K562 (cell line): ENCODE results near the gene RFPL3. TPM values are rescaled to one million over a fixed set of nuclear protein-coding genes. Genes with fewer than 3 reads are reported as not detected.

Source experiments
- ATAC-seq: fragments of 200-7000 bp; cut with Tn5 transposase; 3 replicates; pipeline ENCODE4 v1.9.1; 2020; ENCODE audit warnings: moderate library complexity
- BruUV-seq: library from RNA; stranded (reverse); fragments of 400-500 nt; replicated peaks from 2 replicates; lab custom pipeline; 2021; lab: Mats Ljungman, UMichigan
- CTCF ChIA-PET: fragments of 300-600 bp; formaldehyde crosslinking; extraction: SDS; loops from one replicate; lab custom pipeline; 2021; ENCODE audit warnings: low intra/inter-chr PET ratio; lab: Yijun Ruan, JAX
- POLR2A ChIA-PET: fragments of 300-600, 350-650 bp; sonication (Branson Sonifier 250); formaldehyde crosslinking; extraction: SDS; loops from one replicate; lab custom pipeline; 2021; ENCODE audit warnings: antibody characterized with exemption, inconsistent platforms; lab: Yijun Ruan, JAX
- DNase-seq, 4 experiments: peaks; one replicate each; pipeline versions ENCODE4 v3.0.0 to v3.0.0-alpha.2; 2011 to 2018; ENCODE audit warnings: low spot score in 3 of 4, mixed read lengths in 3 of 4; ENCODE audit errors: extremely low read depth in 1 of 4
- FAIRE-seq: peaks from 2 replicates; lab custom pipeline; 2011; peaks lifted over from hg19 to GRCh38; lab: Jason Lieb, UNC
- H2AFZ ChIP-seq: 2 replicates; pipeline ENCODE4 v1.6.0; 2011; ENCODE audit warnings: low read depth, low read length, control low read depth, inconsistent platforms
- H3K27ac ChIP-seq: fragments of 200-600 bp; 3 replicates; pipeline ENCODE4 v1.8.0; 2011; ENCODE audit warnings: low read depth, mild to moderate bottlenecking, control low read depth, inconsistent platforms, low read length, moderate library complexity, mixed read lengths; ENCODE audit errors: extremely low read depth
- H3K27me3 ChIP-seq, 2 experiments: fragments of 300-600 bp in 1 of 2; 2 replicates in 1 of 2; 3 replicates in 1 of 2; pipeline versions ENCODE4 v1.6.0 to v1.8.0; 2011; ENCODE audit warnings: inconsistent platforms in 2 of 2, low read length in 2 of 2, mild to moderate bottlenecking in 1 of 2, mixed read lengths in 1 of 2, moderate library complexity in 1 of 2; ENCODE audit not compliant: control insufficient read depth in 2 of 2, insufficient read depth in 2 of 2
- H3K36me3 ChIP-seq: fragments of 300-600 bp; 3 replicates; pipeline ENCODE4 v1.8.0; 2011; ENCODE audit warnings: mild to moderate bottlenecking, low read length, inconsistent platforms; ENCODE audit not compliant: control insufficient read depth, insufficient read depth
- H3K4me1 ChIP-seq, 2 experiments: fragments of 200-600 bp in 1 of 2; replicated peaks in 1 of 2; 2 replicates in 1 of 2; 3 replicates in 1 of 2; pipeline versions ENCODE4 v1.5.1 to v1.8.0; 2011; ENCODE audit warnings: inconsistent platforms in 2 of 2, low read length in 2 of 2, mild to moderate bottlenecking in 1 of 2, mixed read lengths in 1 of 2, moderate library complexity in 1 of 2; ENCODE audit not compliant: control insufficient read depth in 2 of 2, insufficient read depth in 2 of 2
- H3K4me2 ChIP-seq: 2 replicates; pipeline ENCODE4 v1.6.1; 2011; ENCODE audit warnings: low read length, control low read depth, inconsistent platforms, mixed read lengths; ENCODE audit not compliant: insufficient read depth
- H3K4me3 ChIP-seq: fragments of 200-600 bp; sonication (generic), shearing (Covaris generic); 2 replicates; pipeline ENCODE4 v1.5.1; 2016; ENCODE audit warnings: control low read depth, inconsistent platforms
- H3K79me2 ChIP-seq: fragments of 200-600 bp; 3 replicates; pipeline ENCODE4 v1.8.0; 2011; ENCODE audit warnings: low read length, inconsistent platforms; ENCODE audit not compliant: control insufficient read depth, insufficient read depth
- H3K9ac ChIP-seq, 2 experiments: 2 replicates each; pipeline versions ENCODE4 v1.6.0 to v1.6.1; 2011; ENCODE audit warnings: low read depth in 2 of 2, low read length in 2 of 2, control low read depth in 1 of 2, inconsistent platforms in 1 of 2, mild to moderate bottlenecking in 1 of 2, mixed read lengths in 1 of 2; ENCODE audit not compliant: insufficient read depth in 1 of 2
- H3K9me1 ChIP-seq: one replicate; pipeline ENCODE4 v1.6.0; 2011; ENCODE audit warnings: inconsistent platforms, mild to moderate bottlenecking, low read length, moderate library complexity; ENCODE audit not compliant: control insufficient read depth, insufficient read depth
- H3K9me3 ChIP-seq: replicated peaks from 2 replicates; pipeline ENCODE4 v1.5.1; 2011; ENCODE audit warnings: low read depth, low read length, inconsistent platforms; ENCODE audit not compliant: control insufficient read depth, insufficient read depth
- H4K20me1 ChIP-seq: replicated peaks from 2 replicates; pipeline ENCODE4 v1.6.1; 2011; ENCODE audit warnings: low read length, inconsistent platforms, mixed read lengths; ENCODE audit not compliant: control insufficient read depth, insufficient read depth
- CSDE1 ChIP-seq, 2 experiments: fragments of 450-650 bp; IDR thresholded peaks; 2 replicates each; pipeline ENCODE4 v1.6.1; 2016; ENCODE audit warnings: mild to moderate bottlenecking in 1 of 2
- ERF ChIP-seq: fragments of 450-650 bp; formaldehyde crosslinking; IDR thresholded peaks from 2 replicates; pipeline ENCODE4 v1.4.0; 2020; ENCODE audit warnings: mild to moderate bottlenecking, mixed read lengths
- ETV5 ChIP-seq: sonication (generic); formaldehyde crosslinking; IDR thresholded peaks from 2 replicates; pipeline ENCODE4 v1.4.0; 2020; ENCODE audit warnings: low read depth, mild to moderate bottlenecking, missing genetic modification reagents
- EWSR1 ChIP-seq: fragments of 450-650 bp; IDR thresholded peaks from 2 replicates; pipeline ENCODE4 v1.6.1; 2018; ENCODE audit warnings: borderline replicate concordance, mild to moderate bottlenecking, low read depth, moderate library complexity; ENCODE audit not compliant: partially characterized antibody
- GATAD2B ChIP-seq: fragments of 450-650 bp; IDR thresholded peaks from 2 replicates; pipeline ENCODE4 v1.6.1; 2017; ENCODE audit warnings: mild to moderate bottlenecking, borderline replicate concordance
- ILK ChIP-seq: fragments of 450-650 bp; IDR thresholded peaks from 2 replicates; pipeline ENCODE4 v1.6.1; 2016; ENCODE audit warnings: missing genetic modification characterization, low read depth, mild to moderate bottlenecking, missing compliant biosample characterization, moderate library complexity, borderline replicate concordance
- KHSRP ChIP-seq: fragments of 450-650 bp; IDR thresholded peaks from 2 replicates; pipeline ENCODE4 v1.6.1; 2017
- NFE2L1 ChIP-seq: fragments of 450-650 bp; IDR thresholded peaks from 2 replicates; pipeline ENCODE4 v1.6.1; 2016; ENCODE audit warnings: missing genetic modification characterization, low read depth, mild to moderate bottlenecking, missing compliant biosample characterization, moderate library complexity, borderline replicate concordance
- NKRF ChIP-seq: fragments of 450-650 bp; IDR thresholded peaks from 2 replicates; pipeline ENCODE4 v1.6.1; 2016; ENCODE audit warnings: borderline replicate concordance
- RCOR1 ChIP-seq, 2 experiments: IDR thresholded peaks; 2 replicates each; pipeline ENCODE4 v1.6.1; 2012; ENCODE audit warnings: low read depth in 2 of 2, low read length in 2 of 2, borderline replicate concordance in 1 of 2, improper control_type of control experiment in 1 of 2
- SNIP1 ChIP-seq: fragments of 450-650 bp; IDR thresholded peaks from 2 replicates; pipeline ENCODE4 v1.7.1; 2017; ENCODE audit warnings: low read depth, mild to moderate bottlenecking
- UBTF ChIP-seq, 2 experiments: IDR thresholded peaks; 2 replicates each; pipeline ENCODE4 v1.6.1; 2012; ENCODE audit warnings: improper control_type of control experiment in 2 of 2, low read depth in 2 of 2, low read length in 2 of 2, borderline replicate concordance in 1 of 2
- WGBS: fragments of 100-300 bp; shearing (Covaris generic); methylation state at CpG from one replicate; pipeline ENCODE4 v1.1.6; 2016; ENCODE audit warnings: low coverage, mixed read lengths; ENCODE audit not compliant: insufficient coverage; ENCODE audit errors: missing lambda C conversion rate; 5-methylcytosine and 5-hydroxymethylcytosine counted together
- in situ Hi-C: fragments of 300-500 bp; cut with MboI; formaldehyde crosslinking; loops from 4 replicates; pipeline ENCODE4 v1.15.0; 2018; ENCODE audit warnings: inconsistent platforms, mixed read lengths
- intact Hi-C: fragments of 100-400 bp; cut with micrococcal nuclease; formaldehyde crosslinking; loops from 2 replicates; pipeline ENCODE4 v1.14.2; 2022
- polyA plus RNA-seq, 8 experiments: library from polyadenylated mRNA; depleted of rRNA in 4 of 8; stranded (reverse) in 5 of 8; unstranded in 3 of 8; fragments of >200 nt; fragmentation: Nextera tagmentation in 2 of 8; fragmentation: Illumina TruSeq in 1 of 8; extraction: Ambion mirVana in 2 of 8; extraction: Trizol in 1 of 8; gene quantifications; 2 replicates each; pipeline versions ENCODE4 v1.2.1 to v1.2.3, GENCODE V29; 2011 to 2014; ENCODE audit warnings: inconsistent platforms in 1 of 8, missing spikeins in 1 of 8
- total RNA-seq, 7 experiments: library from RNA; depleted of rRNA in 6 of 7; stranded (reverse); fragments of >200 nt in 6 of 7; fragmentation: Illumina TruSeq in 2 of 7; extraction: Trizol in 2 of 7; gene quantifications; 2 replicates each; pipeline versions ENCODE4 v1.2.1 to v1.2.3, GENCODE V29; 2011 to 2021; ENCODE audit warnings: low replicate concordance in 1 of 7
- TF ChIP-seq, protein P1 (sequence below): fragments of 250-450 bp; sonication (Bioruptor Pico); IDR thresholded peaks from 2 replicates; pipeline ENCODE4 v1.4.0; 2020; ENCODE audit warnings: mild to moderate bottlenecking, moderate library complexity
- TF ChIP-seq, protein P2 (sequence below): sonication (generic); IDR thresholded peaks from 2 replicates; pipeline ENCODE4 v1.6.1; 2016
- TF ChIP-seq, protein P3 (sequence below): fragments of 250-450 bp; sonication (Bioruptor Pico); IDR thresholded peaks from 2 replicates; pipeline ENCODE4 v1.5.0; 2020; ENCODE audit warnings: mild to moderate bottlenecking

RFPL3 gene
- total and polyA plus RNA-seq, 9 of the 15 experiments (the other 6 are each of a cell fraction or from before 2014, with no cell fraction given): not detected

GRCh38 chr22:32326647-32327046, 31.0 kb upstream of the RFPL3 start:
- H3K9me1 ChIP-seq: no peaks in the 10 kb centered on the region
- ATAC-seq (no peak), FAIRE-seq (no peak), DNase-seq (no peak)
- ChIA-PET CTCF (no interaction called here), POLR2A (no interaction called here)
- H3K36me3 ChIP-seq: no peaks in the 10 kb centered on the region
- H4K20me1 ChIP-seq: no peaks in the 10 kb centered on the region
- H3K27ac ChIP-seq: no peak overlapping the region
- H3K4me2 ChIP-seq: no peak overlapping the region
- no TSS peak for BruUV-seq
- H3K27me3 ChIP-seq: peaks cover 0 to 5% of the 10 kb centered on the region in 2 experiments; a peak in 1 of 5 replicates
- H3K9me3 ChIP-seq: no peaks in the 10 kb centered on the region
- H3K9ac ChIP-seq: no peak overlapping the region
- H2AFZ ChIP-seq: no peak overlapping the region
- no peak overlapping the region for H3K4me3 ChIP-seq
- peaks cover 0 to 3% of the 10 kb centered on the region in 2 experiments; a peak in 1 of 5 replicates for H3K4me1 ChIP-seq
- no peaks in the 10 kb centered on the region for H3K79me2 ChIP-seq
- WGBS: 0% methylated on average over 9 of the region's 10 CpGs
- intact Hi-C loops (no loop called here), in situ Hi-C loops (no loop called here)
- TF ChIP-seq EWSR1: no peak
- TF ChIP-seq SNIP1: no peak
- no peak for TF ChIP-seq NFE2L1
- TF ChIP-seq, protein P1, sequence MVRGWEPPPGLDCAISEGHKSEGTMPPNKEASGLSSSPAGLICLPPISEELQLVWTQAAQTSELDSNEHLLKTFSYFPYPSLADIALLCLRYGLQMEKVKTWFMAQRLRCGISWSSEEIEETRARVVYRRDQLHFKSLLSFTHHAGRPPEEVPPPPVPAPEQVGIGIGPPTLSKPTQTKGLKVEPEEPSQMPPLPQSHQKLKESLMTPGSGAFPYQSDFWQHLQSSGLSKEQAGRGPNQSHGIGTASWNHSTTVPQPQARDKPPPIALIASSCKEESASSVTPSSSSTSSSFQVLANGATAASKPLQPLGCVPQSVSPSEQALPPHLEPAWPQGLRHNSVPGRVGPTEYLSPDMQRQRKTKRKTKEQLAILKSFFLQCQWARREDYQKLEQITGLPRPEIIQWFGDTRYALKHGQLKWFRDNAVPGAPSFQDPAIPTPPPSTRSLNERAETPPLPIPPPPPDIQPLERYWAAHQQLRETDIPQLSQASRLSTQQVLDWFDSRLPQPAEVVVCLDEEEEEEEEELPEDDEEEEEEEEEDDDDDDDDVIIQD: no peak
- no peak for TF ChIP-seq ERF (CRISPR knock-in tag)
- TF ChIP-seq, protein P2, sequence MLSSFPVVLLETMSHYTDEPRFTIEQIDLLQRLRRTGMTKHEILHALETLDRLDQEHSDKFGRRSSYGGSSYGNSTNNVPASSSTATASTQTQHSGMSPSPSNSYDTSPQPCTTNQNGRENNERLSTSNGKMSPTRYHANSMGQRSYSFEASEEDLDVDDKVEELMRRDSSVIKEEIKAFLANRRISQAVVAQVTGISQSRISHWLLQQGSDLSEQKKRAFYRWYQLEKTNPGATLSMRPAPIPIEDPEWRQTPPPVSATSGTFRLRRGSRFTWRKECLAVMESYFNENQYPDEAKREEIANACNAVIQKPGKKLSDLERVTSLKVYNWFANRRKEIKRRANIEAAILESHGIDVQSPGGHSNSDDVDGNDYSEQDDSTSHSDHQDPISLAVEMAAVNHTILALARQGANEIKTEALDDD: no peak
- TF ChIP-seq GATAD2B: no peak
- TF ChIP-seq, protein P3, sequence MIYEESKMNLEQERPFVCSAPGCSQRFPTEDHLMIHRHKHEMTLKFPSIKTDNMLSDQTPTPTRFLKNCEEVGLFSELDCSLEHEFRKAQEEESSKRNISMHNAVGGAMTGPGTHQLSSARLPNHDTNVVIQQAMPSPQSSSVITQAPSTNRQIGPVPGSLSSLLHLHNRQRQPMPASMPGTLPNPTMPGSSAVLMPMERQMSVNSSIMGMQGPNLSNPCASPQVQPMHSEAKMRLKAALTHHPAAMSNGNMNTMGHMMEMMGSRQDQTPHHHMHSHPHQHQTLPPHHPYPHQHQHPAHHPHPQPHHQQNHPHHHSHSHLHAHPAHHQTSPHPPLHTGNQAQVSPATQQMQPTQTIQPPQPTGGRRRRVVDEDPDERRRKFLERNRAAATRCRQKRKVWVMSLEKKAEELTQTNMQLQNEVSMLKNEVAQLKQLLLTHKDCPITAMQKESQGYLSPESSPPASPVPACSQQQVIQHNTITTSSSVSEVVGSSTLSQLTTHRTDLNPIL (CRISPR knock-in tag): no peak
- TF ChIP-seq NKRF: no peak
- TF ChIP-seq KHSRP: no peak
- TF ChIP-seq ETV5 (CRISPR knock-in tag): no peak
- no peak for TF ChIP-seq CSDE1 (IDR thresholded peaks at IDR 0.05)
- TF ChIP-seq ILK (tag): no peak
- no peak for TF ChIP-seq UBTF (IDR thresholded peaks at IDR 0.05; ENCODE audit: borderline replicate concordance in 1 of 2, low read depth in 2 of 2, low read length in 2 of 2)
- TF ChIP-seq RCOR1 (IDR thresholded peaks at IDR 0.05; ENCODE audit: borderline replicate concordance in 1 of 2, low read depth in 2 of 2, low read length in 2 of 2): no peak
